ENCODE data around the gene DPP10.

DPP10 gene

DNA sequence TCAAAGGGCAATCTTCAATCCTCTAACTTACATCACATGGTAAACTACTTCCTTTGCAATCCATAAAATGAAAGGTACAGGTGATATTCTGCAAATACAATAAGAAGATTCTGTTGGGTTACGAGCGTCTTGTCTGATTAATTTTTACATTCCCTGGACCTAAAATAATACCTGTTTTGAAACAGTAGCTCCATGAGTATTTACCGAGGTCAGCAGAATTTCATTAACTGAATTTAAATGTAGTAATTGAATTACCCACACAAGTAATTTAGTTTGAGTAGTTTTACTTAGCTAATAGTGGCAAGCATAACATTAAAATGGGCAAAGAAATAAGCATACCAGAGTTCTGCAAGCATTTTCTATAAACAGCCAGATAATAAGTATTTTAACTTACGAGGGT lies 652.0 kb downstream of the DPP10 start:
- TF ChIP-seq, protein P1, sequence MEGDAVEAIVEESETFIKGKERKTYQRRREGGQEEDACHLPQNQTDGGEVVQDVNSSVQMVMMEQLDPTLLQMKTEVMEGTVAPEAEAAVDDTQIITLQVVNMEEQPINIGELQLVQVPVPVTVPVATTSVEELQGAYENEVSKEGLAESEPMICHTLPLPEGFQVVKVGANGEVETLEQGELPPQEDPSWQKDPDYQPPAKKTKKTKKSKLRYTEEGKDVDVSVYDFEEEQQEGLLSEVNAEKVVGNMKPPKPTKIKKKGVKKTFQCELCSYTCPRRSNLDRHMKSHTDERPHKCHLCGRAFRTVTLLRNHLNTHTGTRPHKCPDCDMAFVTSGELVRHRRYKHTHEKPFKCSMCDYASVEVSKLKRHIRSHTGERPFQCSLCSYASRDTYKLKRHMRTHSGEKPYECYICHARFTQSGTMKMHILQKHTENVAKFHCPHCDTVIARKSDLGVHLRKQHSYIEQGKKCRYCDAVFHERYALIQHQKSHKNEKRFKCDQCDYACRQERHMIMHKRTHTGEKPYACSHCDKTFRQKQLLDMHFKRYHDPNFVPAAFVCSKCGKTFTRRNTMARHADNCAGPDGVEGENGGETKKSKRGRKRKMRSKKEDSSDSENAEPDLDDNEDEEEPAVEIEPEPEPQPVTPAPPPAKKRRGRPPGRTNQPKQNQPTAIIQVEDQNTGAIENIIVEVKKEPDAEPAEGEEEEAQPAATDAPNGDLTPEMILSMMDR (IDR thresholded peaks at IDR 0.05; ENCODE audit: low read length, missing control alignments): no peak
- no peak overlapping the region for H3K4me3 ChIP-seq (replicated peaks; ENCODE audit: low read depth, low read length)
- no peak for DNase-seq (ENCODE audit: low read depth)

DNA sequence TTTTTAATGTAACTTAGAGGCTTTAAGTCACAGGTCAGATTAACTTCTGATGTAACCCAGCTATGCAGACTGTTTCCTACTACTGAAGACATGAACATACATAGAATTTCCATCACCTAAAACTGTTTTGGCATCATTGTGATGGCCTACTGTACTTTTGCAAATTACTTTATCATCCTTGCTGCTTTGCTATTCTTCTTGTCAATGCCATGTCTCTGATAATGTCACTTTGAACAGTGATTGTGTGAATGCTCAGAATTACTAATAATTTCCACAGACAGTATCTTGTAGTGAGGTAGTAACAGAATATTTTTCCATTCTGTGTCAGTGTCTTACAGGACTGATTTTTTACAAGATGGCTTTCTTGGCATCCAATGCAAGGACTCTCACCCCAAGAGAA lies 663.5 kb downstream of the DPP10 start:
- TF ChIP-seq, protein P1 (IDR thresholded peaks at IDR 0.05; ENCODE audit: low read length, missing control alignments): no peak
- no peak overlapping the region for H3K4me3 ChIP-seq (replicated peaks; ENCODE audit: low read depth, low read length)

GRCh38 chr2:115115135-115115534 lies 672.7 kb downstream of the DPP10 start:
- TF ChIP-seq, protein P1 (IDR thresholded peaks at IDR 0.05; ENCODE audit: low read length, missing control alignments): no peak
- no peak overlapping the region for H3K4me3 ChIP-seq (replicated peaks; ENCODE audit: low read depth, low read length)
- no peak for DNase-seq (ENCODE audit: low read depth)

More for the DNA sequence above, 663.5 kb downstream of the DPP10 start:
- no peak for DNase-seq (ENCODE audit: low read depth)

DNA sequence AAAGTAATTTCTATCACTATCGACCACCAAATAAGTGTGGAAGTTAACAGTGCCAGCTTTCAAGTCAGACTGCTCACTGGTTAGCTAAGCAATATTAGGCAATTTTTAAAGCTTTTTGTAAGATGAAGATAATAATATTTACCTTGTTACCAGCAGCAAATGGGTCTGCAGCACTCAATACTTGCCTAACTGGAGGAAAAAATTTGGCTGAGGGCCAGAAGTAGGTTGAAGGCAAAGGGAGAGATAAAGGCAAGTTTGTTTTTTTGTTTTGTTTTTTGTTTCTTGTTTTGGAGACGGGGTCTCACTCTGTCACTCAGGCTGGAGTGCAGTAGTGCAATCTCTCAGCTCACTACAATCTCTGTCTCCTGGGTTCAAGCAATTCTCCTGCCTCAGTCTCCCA lies 675.9 kb downstream of the DPP10 start:
- TF ChIP-seq, protein P1 (IDR thresholded peaks at IDR 0.05; ENCODE audit: low read length, missing control alignments): no peak
- no peak overlapping the region for H3K4me3 ChIP-seq (replicated peaks; ENCODE audit: low read depth, low read length)
- DNase-seq (ENCODE audit: low read depth): no peak

- H3K4me3 ChIP-seq (replicated peaks; ENCODE audit: low read depth, low read length): no peak overlapping the region
- TF ChIP-seq, protein P1 (IDR thresholded peaks at IDR 0.05; ENCODE audit: low read length, missing control alignments): no peak
- no peak for DNase-seq (ENCODE audit: low read depth)
Observed at GRCh38 chr2:115119086-115119485, 676.6 kb downstream of the DPP10 start.

DNA sequence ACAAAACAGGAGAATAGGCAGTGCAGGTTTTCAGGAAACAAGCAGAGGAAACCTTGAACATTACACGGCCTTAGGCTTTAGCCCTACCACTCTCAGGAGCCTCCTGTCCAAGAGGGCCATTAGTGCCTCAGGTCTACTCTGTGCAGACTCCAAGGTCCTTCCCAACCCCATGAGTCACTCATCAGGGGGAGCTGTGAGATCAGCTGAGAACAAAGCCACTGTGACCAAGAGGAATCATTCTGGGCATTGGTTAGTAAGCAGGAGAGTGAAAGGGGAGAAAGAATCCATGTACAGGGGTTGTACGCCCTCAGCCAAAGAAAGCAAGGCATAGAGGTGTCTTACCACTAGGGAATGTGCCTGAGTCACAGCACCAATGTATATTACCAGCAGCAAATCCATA lies 680.3 kb downstream of the DPP10 start:
- TF ChIP-seq, protein P1 (IDR thresholded peaks at IDR 0.05; ENCODE audit: low read length, missing control alignments): no peak
- no peak overlapping the region for H3K4me3 ChIP-seq (replicated peaks; ENCODE audit: low read depth, low read length)
- DNase-seq (ENCODE audit: low read depth): no peak

DNA sequence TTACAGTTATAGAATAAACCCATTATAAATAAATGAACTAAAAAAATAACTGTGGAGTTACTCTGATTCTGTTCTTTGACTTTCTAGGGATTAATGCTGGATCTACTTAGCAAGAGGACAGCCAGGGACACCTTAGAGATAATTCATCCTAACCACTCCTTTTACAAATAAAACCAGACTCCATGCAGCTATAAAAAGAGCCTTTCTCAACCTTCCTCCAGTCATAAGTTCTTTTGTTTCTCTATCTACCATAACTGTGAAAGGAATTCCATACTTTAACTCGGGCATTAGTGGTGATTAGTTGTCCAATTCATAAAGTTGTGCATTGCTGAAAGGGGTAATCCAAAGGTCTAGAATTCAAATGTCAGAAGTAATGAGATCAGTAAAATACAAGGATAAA lies 682.4 kb downstream of the DPP10 start:
- DNase-seq (ENCODE audit: low read depth): no peak
- H3K4me3 ChIP-seq (replicated peaks; ENCODE audit: low read depth, low read length): no peak overlapping the region
- TF ChIP-seq, protein P1 (IDR thresholded peaks at IDR 0.05; ENCODE audit: low read length, missing control alignments): no peak
